A673 (cell line): ENCODE results near the gene ID3. TPM values are rescaled to one million over a fixed set of nuclear protein-coding genes. Genes with fewer than 3 reads are reported as not detected.

ENCODE experiments used
- BruUV-seq: library from RNA; stranded (reverse); fragments of 400-500 nt; replicated peaks from 2 replicates; lab custom pipeline; 2021; lab: Mats Ljungman, UMichigan
- CTCF ChIA-PET: fragments of 300-600 bp; sonication (Branson Sonifier 250); formaldehyde crosslinking; loops from one replicate; lab custom pipeline; 2022; ENCODE audit warnings: antibody characterized with exemption; lab: Charles Lee
- POLR2A ChIA-PET: fragments of 300-600 bp; sonication (Branson Sonifier 250); formaldehyde crosslinking; loops from one replicate; lab custom pipeline; 2022; ENCODE audit warnings: antibody characterized with exemption; ENCODE audit not compliant: low non-redundant PET; lab: Charles Lee
- DNase-seq: peaks from one replicate; pipeline ENCODE4 v3.0.0-alpha.2; 2015; ENCODE audit warnings: low spot score
- H3K27ac ChIP-seq: fragments of 200-600 bp; sonication (generic); 2 replicates; pipeline ENCODE4 v1.5.1; 2016; ENCODE audit warnings: mixed run types, low read depth, mild to moderate bottlenecking, mixed read lengths, antibody characterized with exemption, low read length; ENCODE audit not compliant: poor library complexity, severe bottlenecking
- H3K27me3 ChIP-seq: fragments of 200-600 bp; sonication (generic); replicated peaks from 2 replicates; pipeline ENCODE4 v1.6.1; 2017; ENCODE audit warnings: mixed run types, low read depth, mild to moderate bottlenecking, mixed read lengths, antibody characterized with exemption, low read length; ENCODE audit not compliant: insufficient read depth, poor library complexity
- H3K36me3 ChIP-seq: fragments of 200-600 bp; sonication (generic); 2 replicates; pipeline ENCODE4 v1.6.1; 2016; ENCODE audit warnings: mixed run types, mild to moderate bottlenecking, mixed read lengths, antibody characterized with exemption, low read length; ENCODE audit not compliant: insufficient read depth, poor library complexity, severe bottlenecking
- H3K4me1 ChIP-seq: fragments of 200-600 bp; sonication (generic); 2 replicates; pipeline ENCODE4 v1.6.1; 2017; ENCODE audit warnings: mixed run types, mild to moderate bottlenecking, mixed read lengths, antibody characterized with exemption, low read length; ENCODE audit not compliant: insufficient read depth, poor library complexity, severe bottlenecking
- H3K4me3 ChIP-seq: fragments of 200-600 bp; sonication (generic); 2 replicates; pipeline ENCODE4 v1.5.1; 2016; ENCODE audit warnings: low read depth, mixed run types, mild to moderate bottlenecking, mixed read lengths, low read length; ENCODE audit not compliant: poor library complexity, severe bottlenecking
- H3K9me3 ChIP-seq: fragments of 200-600 bp; sonication (generic); 2 replicates; pipeline ENCODE4 v1.6.1; 2016; ENCODE audit warnings: mixed run types, low read depth, mild to moderate bottlenecking, mixed read lengths, antibody characterized with exemption, low read length; ENCODE audit not compliant: poor library complexity, severe bottlenecking
- EZH2 ChIP-seq: fragments of 200-600 bp; sonication (generic); IDR thresholded peaks from 2 replicates; pipeline ENCODE4 v1.6.1; 2017; ENCODE audit warnings: borderline replicate concordance, low read depth, mild to moderate bottlenecking, mixed read lengths, antibody characterized with exemption, low read length; ENCODE audit not compliant: poor library complexity, severe bottlenecking
- intact Hi-C: fragments of 100-400 bp; cut with micrococcal nuclease; formaldehyde crosslinking; loops from one replicate; pipeline ENCODE4 v1.10.0; 2022; ENCODE audit not compliant: unreplicated experiment
- total RNA-seq: library from RNA; stranded (reverse); gene quantifications from 2 replicates; pipeline ENCODE4 v1.2.3, GENCODE V29; 2021
- TF ChIP-seq, protein P1 (sequence below): fragments of 300-800, 200-600 bp; sonication (generic); conservative IDR thresholded peaks from 2 replicates; pipeline ENCODE4 v1.5.1; 2017; ENCODE audit warnings: low read depth, mild to moderate bottlenecking, antibody characterized with exemption, low read length, moderate library complexity, mixed read lengths

Gene ID3
- total RNA-seq, 1 experiment from 2014 or later = 140 TPM

DNA sequence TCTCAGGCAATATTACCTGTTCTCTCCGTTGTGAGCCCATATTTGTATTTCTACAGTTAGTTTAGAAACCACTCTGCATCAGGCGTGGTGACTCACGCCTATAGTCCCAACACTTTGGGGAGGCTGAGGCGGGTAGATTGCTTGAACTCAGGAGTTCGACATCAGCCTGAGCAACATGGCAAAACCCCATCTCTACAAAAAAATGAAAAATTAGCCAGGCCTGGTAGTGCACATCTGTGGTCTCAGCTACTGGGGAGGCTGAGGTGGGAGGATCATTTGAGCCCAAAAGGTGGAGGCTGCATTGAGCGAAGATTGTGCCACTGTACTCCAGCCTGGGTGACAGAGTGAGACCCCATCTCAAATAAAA, 19.7 kb upstream of the ID3 start:
- no TSS peak for BruUV-seq
- Histone ChIP-seq H3K4me1 (no peaks in the 10 kb centered on the region), H3K27ac (no peak overlapping the region), H3K4me3 (no peak overlapping the region), H3K9me3 (no peaks in the 10 kb centered on the region), H3K36me3 (no peaks in the 10 kb centered on the region), H3K27me3 (no peaks in the 10 kb centered on the region)
- intact Hi-C loops = no loop called here
- ChIA-PET POLR2A (no interaction called here), CTCF (no interaction called here)
- no peak for DNase-seq
- TF ChIP-seq, protein P1, sequence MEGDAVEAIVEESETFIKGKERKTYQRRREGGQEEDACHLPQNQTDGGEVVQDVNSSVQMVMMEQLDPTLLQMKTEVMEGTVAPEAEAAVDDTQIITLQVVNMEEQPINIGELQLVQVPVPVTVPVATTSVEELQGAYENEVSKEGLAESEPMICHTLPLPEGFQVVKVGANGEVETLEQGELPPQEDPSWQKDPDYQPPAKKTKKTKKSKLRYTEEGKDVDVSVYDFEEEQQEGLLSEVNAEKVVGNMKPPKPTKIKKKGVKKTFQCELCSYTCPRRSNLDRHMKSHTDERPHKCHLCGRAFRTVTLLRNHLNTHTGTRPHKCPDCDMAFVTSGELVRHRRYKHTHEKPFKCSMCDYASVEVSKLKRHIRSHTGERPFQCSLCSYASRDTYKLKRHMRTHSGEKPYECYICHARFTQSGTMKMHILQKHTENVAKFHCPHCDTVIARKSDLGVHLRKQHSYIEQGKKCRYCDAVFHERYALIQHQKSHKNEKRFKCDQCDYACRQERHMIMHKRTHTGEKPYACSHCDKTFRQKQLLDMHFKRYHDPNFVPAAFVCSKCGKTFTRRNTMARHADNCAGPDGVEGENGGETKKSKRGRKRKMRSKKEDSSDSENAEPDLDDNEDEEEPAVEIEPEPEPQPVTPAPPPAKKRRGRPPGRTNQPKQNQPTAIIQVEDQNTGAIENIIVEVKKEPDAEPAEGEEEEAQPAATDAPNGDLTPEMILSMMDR = no peak
- TF ChIP-seq EZH2 = no peak

DNA sequence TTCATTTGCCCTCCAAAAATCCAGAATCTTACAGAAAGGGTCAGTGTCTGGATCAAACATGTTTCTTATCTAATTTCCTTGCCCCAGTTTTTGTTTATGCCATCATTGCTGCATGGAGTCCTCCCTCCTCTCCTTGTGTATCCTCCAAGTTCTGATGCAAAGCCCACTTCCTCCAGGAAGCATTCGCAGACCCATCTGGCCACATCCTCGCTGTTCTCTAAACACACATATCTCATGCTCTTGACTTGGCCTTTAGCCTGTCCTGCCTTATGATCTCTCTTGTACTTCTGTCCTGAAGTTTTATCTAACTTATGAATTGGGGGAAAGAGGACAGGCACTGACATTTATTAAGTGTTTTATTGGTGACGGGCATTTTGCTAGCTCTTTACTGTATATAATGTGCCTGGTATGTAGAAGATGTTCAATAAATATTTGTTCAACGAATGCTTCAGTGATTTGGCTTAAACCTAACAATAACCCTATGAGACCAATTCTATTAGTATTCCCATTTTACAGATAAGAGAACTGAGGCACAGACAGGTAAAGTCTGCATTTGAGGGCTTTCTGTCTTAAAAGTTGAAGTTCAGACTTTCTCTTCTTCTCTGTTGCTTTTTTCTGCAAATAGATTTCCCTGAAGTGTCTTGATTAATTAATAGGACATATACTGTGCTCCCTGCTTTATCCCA, 19.2 kb upstream of the ID3 start:
- ChIA-PET CTCF (no interaction called here), POLR2A (no interaction called here)
- TF ChIP-seq, protein P1 = no peak
- no peak for TF ChIP-seq EZH2
- no peaks in the 10 kb centered on the region for H3K9me3 ChIP-seq
- intact Hi-C loops = no loop called here
- no peak overlapping the region for H3K27ac ChIP-seq
- no peak overlapping the region for H3K4me3 ChIP-seq
- DNase-seq = no peak
- BruUV-seq = no TSS peak
- H3K4me1 ChIP-seq = no peaks in the 10 kb centered on the region
- no peaks in the 10 kb centered on the region for H3K36me3 ChIP-seq
- no peaks in the 10 kb centered on the region for H3K27me3 ChIP-seq

DNA sequence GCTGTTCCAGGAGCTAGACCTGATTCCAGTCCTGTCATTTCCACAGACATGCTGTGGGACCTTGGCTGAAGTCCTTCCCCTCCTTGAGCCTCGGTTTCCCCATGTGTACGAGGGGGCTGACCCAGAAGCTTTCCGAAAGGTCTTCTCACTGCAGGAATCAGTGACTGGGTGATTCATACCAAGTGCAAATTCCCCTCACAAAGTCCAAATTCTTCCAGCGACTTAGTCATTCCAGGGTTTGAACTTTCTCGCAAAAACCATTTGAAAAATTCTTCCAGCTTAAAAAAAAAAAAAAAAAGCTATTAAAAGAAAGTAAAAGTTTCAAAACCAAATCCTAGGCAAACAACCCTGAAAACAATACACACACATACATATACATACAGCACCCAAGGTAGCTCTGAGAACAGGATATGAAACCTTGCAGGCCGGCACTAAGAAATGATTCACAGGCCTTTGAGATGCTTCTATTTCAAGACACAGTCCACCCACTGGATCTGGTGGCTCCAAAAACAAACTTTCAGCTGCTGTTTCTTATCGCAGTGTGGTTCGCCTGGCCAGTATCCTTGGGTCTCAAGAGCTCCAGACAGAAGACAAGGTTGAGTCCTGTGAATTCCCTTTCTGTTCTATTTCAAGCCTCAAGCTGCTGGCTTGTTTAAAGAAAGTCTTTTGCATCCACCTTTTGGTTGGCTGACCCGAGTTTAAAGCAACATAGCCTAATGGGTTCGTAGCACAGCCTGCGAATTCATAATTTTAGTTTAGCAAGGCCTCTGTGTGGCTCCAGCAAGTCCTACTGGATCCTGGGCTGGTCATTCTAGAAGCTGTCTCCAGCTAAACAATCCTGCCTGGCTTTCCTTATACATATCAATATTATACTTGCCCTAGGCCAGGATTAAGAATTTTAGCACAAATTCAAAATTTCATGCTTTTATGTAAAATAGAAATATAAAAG, 18.0 kb upstream of the ID3 start:
- no peak overlapping the region for H3K27ac ChIP-seq

More for the DNA sequence above, 18.0 kb upstream of the ID3 start:
- Histone ChIP-seq H3K27me3 (no peaks in the 10 kb centered on the region), H3K4me3 (no peak overlapping the region), H3K36me3 (no peaks in the 10 kb centered on the region), H3K9me3 (no peaks in the 10 kb centered on the region), H3K4me1 (no peaks in the 10 kb centered on the region)
- no peak for TF ChIP-seq EZH2
- TF ChIP-seq, protein P1 = no peak
- ChIA-PET POLR2A (interaction anchor here (0.7 kb wide), 1 partner anchor 117 kb away, joined by 3 read pairs; no protein-coding TSS in a partner anchor), CTCF (no interaction called here)
- no TSS peak for BruUV-seq
- intact Hi-C loops = no loop called here
- no peak for DNase-seq
